Liver (tissue), 3 donors: ENCODE measurements around the gene PDZD2.

Experiments used
- TAF1 ChIP-seq: conservative IDR thresholded peaks from 2 replicates; pipeline ENCODE4 v1.6.1; 2016; ENCODE audit warnings: antibody characterized with exemption, mild to moderate bottlenecking
- TF ChIP-seq, protein P1 (sequence below): fragments of 150-350 bp; IDR thresholded peaks from 2 replicates; pipeline ENCODE4 v1.5.1; 2017; ENCODE audit warnings: improper control_type of control experiment, low read depth, low read length; ENCODE audit not compliant: missing input control
- donor health status: healthy.
- donor health status: healthy.

DNA sequence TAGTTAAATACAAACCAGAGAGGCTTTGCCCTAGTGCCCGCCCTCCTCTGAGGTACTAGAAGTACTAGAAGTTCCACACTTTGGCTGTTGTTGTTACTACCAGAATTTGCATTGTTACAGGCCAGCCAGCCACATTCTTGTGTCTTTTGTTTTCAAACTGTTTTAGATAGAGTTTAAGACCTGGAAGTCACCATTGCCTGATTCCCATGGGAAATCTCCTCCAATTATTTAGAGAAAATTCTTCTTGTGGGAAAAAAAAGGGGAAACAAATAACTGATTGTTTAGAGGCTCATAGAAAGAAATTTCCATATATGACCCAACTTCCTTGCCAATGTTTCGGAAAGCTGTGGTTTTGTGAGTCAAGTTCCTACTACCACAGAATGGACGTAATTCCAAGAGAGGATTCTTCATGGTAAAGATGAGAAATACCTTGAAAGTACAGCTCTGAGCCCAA, 282.9 kb downstream of the PDZD2 start:
- TF ChIP-seq TAF1 = no peak
- TF ChIP-seq, protein P1, sequence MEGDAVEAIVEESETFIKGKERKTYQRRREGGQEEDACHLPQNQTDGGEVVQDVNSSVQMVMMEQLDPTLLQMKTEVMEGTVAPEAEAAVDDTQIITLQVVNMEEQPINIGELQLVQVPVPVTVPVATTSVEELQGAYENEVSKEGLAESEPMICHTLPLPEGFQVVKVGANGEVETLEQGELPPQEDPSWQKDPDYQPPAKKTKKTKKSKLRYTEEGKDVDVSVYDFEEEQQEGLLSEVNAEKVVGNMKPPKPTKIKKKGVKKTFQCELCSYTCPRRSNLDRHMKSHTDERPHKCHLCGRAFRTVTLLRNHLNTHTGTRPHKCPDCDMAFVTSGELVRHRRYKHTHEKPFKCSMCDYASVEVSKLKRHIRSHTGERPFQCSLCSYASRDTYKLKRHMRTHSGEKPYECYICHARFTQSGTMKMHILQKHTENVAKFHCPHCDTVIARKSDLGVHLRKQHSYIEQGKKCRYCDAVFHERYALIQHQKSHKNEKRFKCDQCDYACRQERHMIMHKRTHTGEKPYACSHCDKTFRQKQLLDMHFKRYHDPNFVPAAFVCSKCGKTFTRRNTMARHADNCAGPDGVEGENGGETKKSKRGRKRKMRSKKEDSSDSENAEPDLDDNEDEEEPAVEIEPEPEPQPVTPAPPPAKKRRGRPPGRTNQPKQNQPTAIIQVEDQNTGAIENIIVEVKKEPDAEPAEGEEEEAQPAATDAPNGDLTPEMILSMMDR = no peak
